22Rv1 (cell line): Measurements from ENCODE around the gene VGLL4.

Experiments used
- CTCF ChIP-seq: fragments of 450-650 bp; IDR thresholded peaks from 2 replicates; pipeline ENCODE4 v1.5.1; 2017; ENCODE audit warnings: mild to moderate bottlenecking
- ZFX ChIP-seq: fragments of 450-650 bp; IDR thresholded peaks from 2 replicates; pipeline ENCODE4 v1.6.1; 2017; ENCODE audit warnings: antibody characterized with exemption, borderline replicate concordance

GRCh38 chr3:11606865-11607440 is 36.8 kb downstream of the VGLL4 start:
- TF ChIP-seq CTCF, result no peak
- no peak for TF ChIP-seq ZFX
